ENCODE data around the gene TSPAN9. TPM values are rescaled to one million over a fixed set of nuclear protein-coding genes. Genes with fewer than 3 reads are reported as not detected.

TSPAN9 gene
- total RNA-seq, 4 donors from 2014 or later, result 27.8 to 47.2 (median 34.3) TPM

DNA sequence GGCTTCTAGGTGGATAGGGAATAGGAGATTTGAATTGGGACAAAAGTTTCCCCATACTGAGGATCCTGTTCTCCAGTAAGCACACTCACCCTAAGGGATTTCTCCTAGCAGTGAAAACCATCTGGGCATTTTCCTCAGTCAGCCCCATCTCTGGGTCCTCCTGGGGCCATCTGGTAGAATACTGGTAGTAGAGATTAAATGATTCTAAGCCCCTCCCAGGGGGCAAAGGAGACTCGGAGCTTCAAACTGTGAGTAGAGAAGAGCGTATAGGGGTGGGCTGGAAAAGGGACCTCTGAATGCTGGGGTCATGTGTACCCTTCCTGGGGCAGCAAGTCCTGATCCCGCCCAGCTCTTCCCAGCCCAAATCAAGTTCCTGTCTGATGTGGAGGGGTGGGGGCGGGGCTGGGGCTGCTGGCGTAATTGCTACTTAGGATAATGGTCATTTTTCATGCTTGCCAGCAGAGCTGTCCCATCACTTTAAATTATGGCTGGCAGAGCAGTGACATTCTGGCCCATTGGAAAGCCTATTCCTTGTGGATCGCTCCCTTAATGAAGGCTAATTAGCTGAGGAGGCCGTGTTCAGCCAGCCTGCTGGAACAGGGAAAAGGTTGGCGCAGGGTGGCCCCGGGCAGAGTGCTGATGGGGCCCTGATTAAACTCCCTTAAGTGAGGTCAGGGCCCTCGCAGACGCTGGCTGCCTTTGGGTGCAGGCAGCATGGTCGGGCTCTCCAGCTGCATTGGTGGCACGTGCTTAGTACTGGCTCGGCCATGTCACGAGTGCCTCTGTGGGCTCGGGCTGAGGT is 127.8 kb downstream of the TSPAN9 start:
- peaks cover 2% of the 10 kb centered on the region for H3K27me3 ChIP-seq
- no peak overlapping the region for H3K4me3 ChIP-seq
- H3K4me1 ChIP-seq, result peaks cover 51% of the 10 kb centered on the region
- 59% methylated on average over 7 of the region's 16 CpGs for WGBS
- H3K9me3 ChIP-seq, result no peaks in the 10 kb centered on the region
- TF ChIP-seq, protein P1, sequence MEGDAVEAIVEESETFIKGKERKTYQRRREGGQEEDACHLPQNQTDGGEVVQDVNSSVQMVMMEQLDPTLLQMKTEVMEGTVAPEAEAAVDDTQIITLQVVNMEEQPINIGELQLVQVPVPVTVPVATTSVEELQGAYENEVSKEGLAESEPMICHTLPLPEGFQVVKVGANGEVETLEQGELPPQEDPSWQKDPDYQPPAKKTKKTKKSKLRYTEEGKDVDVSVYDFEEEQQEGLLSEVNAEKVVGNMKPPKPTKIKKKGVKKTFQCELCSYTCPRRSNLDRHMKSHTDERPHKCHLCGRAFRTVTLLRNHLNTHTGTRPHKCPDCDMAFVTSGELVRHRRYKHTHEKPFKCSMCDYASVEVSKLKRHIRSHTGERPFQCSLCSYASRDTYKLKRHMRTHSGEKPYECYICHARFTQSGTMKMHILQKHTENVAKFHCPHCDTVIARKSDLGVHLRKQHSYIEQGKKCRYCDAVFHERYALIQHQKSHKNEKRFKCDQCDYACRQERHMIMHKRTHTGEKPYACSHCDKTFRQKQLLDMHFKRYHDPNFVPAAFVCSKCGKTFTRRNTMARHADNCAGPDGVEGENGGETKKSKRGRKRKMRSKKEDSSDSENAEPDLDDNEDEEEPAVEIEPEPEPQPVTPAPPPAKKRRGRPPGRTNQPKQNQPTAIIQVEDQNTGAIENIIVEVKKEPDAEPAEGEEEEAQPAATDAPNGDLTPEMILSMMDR (IDR thresholded peaks at IDR 0.05), result no peak
- no peak for TF ChIP-seq POLR2A (IDR thresholded peaks at IDR 0.05)
- TF ChIP-seq POLR2AphosphoS5 (IDR thresholded peaks at IDR 0.05), result no peak
- TF ChIP-seq EP300 (IDR thresholded peaks at IDR 0.05), result no peak
- H3K27ac ChIP-seq, result no peak overlapping the region
- DNase-seq (ENCODE audit: low spot score in 2 of 2), result no peak
- H3K36me3 ChIP-seq, result peaks cover 4% of the 10 kb centered on the region

DNA sequence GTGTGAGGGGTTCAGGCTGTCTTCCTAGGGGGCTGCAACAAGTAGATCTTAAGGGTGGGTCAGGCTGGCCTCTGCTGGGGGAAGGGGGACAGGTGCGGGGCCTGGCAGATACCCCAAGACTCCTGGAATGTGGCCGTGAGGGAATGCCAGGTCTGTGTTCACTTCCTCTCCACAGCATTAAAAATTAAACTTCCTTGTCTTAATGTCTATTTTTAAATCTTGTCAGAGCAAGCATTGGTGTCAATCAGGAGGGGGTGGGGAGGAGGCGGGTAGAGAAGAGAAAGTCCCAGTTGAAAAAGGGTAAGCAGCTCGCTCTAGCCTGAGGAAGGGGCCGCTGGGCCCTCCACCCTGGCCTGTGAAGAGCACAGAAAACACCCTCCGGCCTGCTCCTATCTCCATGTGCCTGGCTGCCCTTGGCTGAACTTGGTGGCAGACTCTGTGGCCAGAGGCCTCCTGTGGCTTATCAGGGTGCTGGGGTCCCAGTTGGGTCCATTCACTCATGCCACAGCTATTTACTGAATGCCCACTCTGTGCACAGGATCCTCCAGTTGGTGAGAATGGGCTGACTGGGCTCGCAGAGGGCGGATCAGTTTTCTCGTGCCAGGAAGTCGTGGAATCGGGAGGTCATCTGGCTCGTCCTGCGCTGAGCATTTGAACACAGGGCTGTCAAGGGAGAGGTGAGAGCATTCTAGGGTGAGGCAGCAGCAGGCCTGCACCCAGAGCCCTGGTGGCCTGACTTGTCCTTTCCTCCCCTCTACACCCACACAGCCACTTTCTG is 128.8 kb downstream of the TSPAN9 start:
- TF ChIP-seq POLR2AphosphoS5 (IDR thresholded peaks at IDR 0.05) (no peak), POLR2A (IDR thresholded peaks at IDR 0.05) (no peak), EP300 (IDR thresholded peaks at IDR 0.05) (no peak)
- TF ChIP-seq, protein P1 (IDR thresholded peaks at IDR 0.05), result no peak
- no peak overlapping the region for H3K27ac ChIP-seq
- H3K4me1 ChIP-seq, result peaks cover 41% of the 10 kb centered on the region
- H3K4me3 ChIP-seq, result no peak overlapping the region
- H3K36me3 ChIP-seq, result peaks cover 4% of the 10 kb centered on the region
- 64% methylated on average over 9 of the region's 13 CpGs for WGBS
- H3K27me3 ChIP-seq, result no peaks in the 10 kb centered on the region
- no peaks in the 10 kb centered on the region for H3K9me3 ChIP-seq
- no peak for DNase-seq (ENCODE audit: low spot score in 2 of 2)

- TF ChIP-seq EP300 (IDR thresholded peaks at IDR 0.05) (no peak), POLR2A (IDR thresholded peaks at IDR 0.05) (no peak), POLR2AphosphoS5 (IDR thresholded peaks at IDR 0.05) (no peak)
- TF ChIP-seq, protein P1 (IDR thresholded peaks at IDR 0.05), result no peak
- no peaks in the 10 kb centered on the region for H3K27me3 ChIP-seq
- H3K36me3 ChIP-seq, result peaks cover 4% of the 10 kb centered on the region
- H3K27ac ChIP-seq, result no peak overlapping the region
- no peaks in the 10 kb centered on the region for H3K9me3 ChIP-seq
- peaks cover 36% of the 10 kb centered on the region for H3K4me1 ChIP-seq
- WGBS, result 84% methylated on average over 5 of the region's 5 CpGs
- no peak for DNase-seq (ENCODE audit: low spot score in 2 of 2)
- H3K4me3 ChIP-seq, result no peak overlapping the region
Observed at GRCh38 chr12:3206536-3207072, 129.4 kb downstream of the TSPAN9 start.

- Histone ChIP-seq H3K4me1 (peaks cover 36% of the 10 kb centered on the region), H3K27me3 (no peaks in the 10 kb centered on the region), H3K9me3 (no peaks in the 10 kb centered on the region), H3K36me3 (peaks cover 4% of the 10 kb centered on the region), H3K27ac (no peak overlapping the region), H3K4me3 (no peak overlapping the region)
- TF ChIP-seq EP300 (IDR thresholded peaks at IDR 0.05), result no peak
- TF ChIP-seq, protein P1 (IDR thresholded peaks at IDR 0.05), result no peak
- no peak for DNase-seq (ENCODE audit: low spot score in 2 of 2)
- WGBS, result 87% methylated on average over 7 of the region's 7 CpGs
Observed at GRCh38 chr12:3207175-3207574, 130.0 kb downstream of the TSPAN9 start.

DNA sequence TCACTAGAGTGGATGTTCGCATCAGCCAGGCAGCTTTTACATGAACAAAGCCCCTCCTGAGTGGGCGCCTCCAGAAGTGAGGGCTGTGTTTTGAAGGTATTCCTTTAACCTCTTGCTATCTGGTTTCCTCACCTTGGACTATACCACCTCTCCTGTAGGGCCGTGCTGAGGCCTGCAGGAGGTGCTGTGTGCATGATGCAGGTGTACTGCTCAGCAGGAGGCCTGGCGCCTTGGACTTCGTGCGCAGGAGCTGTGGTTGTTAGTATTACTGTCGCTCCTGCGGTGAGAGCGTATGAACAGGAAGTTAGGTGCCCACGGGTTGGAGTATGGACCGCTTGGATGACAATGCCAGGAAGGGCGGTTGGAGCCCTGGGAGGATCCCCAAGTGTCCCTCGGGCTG is 130.7 kb downstream of the TSPAN9 start:
- peaks cover 4% of the 10 kb centered on the region for H3K36me3 ChIP-seq
- no peaks in the 10 kb centered on the region for H3K27me3 ChIP-seq
- TF ChIP-seq POLR2AphosphoS5 (IDR thresholded peaks at IDR 0.05) (no peak), POLR2A (IDR thresholded peaks at IDR 0.05) (no peak), EP300 (IDR thresholded peaks at IDR 0.05) (no peak)
- TF ChIP-seq, protein P1 (IDR thresholded peaks at IDR 0.05), result no peak
- H3K27ac ChIP-seq, result no peak overlapping the region
- WGBS, result 79% methylated on average over 13 of the region's 13 CpGs
- no peak for DNase-seq (ENCODE audit: low spot score in 2 of 2)
- peaks cover 33% of the 10 kb centered on the region for H3K4me1 ChIP-seq
- no peak overlapping the region for H3K4me3 ChIP-seq
- H3K9me3 ChIP-seq, result no peaks in the 10 kb centered on the region

Data from suprapubic skin (tissue), 4 donors.